NCI-H1694 treated with DMSO at 0.1 percent for 48 hours (cell line): Measurements from ENCODE around the gene GSE1.

Experiments
- DNase-seq: peaks from one replicate; lab custom pipeline; 2025; lab: John Stamatoyannopoulos, UW

The GSE1 gene

DNA sequence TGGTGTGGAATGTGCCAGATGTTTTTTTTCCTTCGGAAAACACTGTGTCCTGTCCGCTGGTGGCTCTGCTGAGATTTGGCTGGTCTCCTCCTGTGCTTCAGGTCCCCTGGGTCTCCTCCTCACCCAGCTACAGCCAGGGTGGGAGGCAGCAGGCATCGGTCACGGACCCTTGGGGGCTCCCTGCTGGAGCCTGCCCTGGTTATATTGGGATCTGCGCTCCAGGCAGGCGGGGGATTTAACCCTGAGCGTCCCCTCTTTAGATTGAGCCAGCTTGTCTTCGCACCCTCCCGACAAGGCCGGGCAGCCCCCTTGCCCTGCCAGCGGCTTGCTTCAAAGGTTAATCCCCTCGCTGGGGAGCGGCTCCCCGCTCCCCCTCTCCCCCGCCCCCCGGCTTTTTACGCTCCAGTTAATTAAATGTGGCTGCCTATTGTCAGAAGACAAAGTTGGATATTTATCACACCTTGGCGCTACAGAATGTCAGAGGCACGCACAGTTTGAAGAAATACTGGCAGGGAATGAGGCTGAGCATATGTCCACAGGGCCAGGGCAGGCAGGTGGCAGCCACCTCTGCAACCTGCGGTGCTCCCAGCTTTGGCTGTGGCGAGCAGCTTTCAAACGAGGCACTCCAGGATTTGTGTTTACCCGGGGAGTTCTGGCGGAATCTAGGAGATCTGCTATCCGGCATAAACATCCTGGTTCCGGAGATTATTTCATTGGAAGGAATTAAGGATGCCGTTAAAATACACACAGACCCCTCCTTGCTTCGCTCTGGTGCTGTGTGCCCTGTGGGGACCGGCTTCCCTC lies 38.2 kb upstream of the GSE1 start:
- DNase-seq, result peak; percentile 76

DNA sequence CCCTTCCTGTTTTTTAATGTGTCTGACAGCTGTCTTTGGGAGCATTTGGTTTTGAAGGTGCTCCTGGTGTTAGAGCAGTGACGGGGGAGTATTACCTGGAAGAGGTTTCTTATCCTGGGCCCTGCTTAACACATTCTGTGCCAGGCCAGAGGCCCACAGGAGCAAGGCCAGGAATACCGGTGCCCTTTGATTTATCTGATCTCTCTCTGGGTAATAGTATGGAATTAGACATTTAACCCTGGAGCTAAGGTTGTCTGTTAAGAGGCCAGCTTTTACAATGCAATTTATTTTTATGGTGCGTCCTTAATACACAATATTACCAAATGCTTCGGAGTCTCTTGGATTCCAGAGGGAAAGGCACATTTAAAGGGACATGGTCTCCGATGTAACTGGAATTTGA lies 37.2 kb upstream of the GSE1 start:
- DNase-seq, result no peak

DNA sequence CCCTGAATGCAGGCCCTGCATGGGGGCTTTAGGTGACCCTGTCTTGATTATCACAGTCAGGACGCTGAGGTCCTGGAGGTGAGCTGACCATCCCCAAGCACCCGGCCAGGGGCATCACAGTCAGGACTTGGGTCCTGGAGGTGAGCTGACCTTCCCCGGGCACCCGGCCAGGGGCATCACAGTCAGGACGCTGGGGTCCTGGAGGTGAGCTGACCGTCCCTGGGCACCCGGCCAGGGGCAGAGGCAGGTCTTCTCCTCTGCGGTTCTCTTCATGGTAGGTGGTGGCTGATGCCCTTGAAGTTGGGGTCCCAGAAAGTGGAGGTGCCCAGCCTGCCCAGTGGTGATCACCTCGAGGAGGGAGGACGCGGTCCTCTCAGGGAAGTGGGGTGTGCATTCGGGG lies 36.2 kb upstream of the GSE1 start:
- DNase-seq, result no peak

DNA sequence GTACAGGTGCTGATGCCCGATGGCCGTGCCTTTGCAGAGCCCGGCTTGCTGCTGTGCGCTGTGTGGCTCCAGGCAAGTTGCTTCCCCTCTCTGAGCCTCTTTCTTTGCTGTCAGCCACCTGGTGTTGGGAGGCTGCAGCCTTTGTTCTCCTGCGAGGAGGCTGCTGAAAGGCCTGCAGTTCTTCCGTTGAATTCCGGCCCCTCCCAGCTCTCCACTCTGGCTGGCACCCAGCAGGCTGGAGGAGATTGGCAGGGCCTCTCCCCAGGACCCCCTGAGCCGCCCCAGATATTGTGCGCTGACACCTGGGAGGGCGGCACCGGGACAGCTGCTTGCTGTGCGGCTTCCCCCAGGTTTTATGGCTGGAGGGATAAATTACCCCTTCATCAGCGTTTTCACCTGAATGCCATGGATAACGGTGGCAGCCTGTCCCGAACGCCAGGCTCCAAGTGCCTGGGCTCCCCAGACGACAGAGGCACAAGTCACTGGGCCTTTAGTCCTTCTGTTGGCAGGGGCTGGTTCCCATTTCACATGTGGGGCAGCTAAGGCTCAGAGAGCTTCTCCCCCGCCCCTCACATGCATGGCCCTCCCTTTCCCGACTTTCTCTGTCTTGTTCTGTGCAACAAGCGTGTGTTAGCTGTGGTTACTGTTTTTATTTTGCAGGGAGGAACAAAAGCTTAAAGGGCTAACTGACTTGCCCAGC lies 35.1 kb upstream of the GSE1 start:
- no peak for DNase-seq

DNA sequence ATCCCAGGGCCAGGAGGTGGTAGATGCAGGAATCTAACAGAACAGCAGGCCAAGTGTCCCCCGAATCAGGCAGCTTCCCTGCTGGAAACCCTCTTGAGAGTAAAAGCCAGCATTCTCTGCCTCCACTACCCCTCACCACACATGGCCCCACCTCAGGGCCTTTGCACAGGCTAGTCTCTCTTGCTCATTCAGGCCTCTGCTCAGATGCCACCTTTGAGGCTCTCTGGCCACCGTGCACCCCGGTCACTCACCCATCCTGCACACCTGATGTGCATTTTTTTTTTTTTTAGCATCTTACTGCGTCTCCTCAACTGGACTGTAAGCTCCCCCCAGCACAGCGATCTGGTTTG lies 34.5 kb upstream of the GSE1 start:
- DNase-seq, result no peak

DNA sequence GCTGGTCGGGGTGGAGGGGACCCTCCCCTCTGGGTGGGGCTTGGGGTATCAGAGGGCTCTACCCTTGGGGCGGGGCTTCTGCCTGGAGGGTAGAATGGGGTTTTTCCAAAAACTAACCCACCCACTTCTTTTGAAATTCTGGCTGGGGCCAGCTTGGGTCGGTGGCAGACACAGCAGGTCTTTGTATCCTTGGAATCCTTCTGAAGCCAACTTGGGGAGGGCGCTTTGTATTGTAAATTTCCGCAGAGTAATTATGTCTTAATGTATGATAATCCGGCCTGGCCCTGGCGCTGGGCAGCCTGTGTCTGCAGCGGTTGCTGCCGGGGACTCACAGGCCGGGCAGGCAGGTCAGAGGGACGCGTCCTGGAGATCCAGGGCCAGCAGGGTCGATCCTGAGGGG lies 33.9 kb upstream of the GSE1 start:
- no peak for DNase-seq

DNA sequence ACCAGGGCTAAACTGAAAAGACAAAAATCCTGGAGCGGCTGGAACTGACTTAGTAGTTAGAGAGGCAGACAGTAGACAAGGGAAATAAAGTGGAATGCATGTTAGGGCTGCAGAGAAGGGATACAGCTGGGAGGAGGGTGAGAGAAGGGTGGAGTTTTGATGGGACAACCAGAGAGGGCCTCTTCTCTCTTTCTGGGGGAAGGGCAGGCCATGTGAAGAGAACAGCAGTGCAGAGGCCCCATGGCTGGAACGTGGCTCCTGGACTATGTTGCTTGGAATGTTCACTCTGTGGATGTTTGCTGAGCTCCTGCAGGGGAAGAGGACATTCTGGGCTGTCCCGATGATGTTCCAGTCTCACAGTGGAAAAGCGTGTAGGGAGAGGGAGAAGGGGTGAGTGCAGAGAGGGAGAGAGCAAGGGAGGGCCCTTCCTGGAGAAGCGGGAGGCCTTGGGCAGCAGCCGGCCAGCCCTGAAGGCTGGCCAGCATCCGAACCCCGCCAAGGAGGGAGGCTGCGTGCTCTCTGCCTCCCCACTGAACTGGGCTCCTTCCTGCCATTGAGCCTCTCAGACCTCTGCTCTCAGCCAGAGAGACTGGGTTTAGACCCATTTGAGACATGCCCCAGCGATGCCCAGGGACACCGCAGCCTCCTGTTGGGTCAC lies 33.1 kb upstream of the GSE1 start:
- no peak for DNase-seq

DNA sequence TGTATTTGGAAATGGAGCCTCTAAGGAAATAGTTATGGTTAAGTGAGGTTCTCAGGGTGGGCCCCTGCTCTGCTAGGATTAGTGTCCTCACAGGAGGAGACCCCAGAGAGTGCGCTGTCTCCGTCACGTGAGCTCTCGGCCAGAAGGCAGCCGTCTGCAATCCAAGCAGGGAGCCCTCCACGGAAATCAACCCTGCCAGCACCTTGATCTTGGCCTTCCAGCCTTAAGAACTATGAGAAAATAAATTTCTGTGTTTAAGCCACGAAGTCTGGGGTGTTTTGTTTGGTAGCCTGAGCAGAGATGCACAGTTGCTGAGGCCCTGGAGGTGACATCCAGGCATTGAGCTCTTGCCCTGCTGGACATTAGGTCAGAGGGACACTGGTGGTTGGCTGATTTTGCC lies 32.4 kb upstream of the GSE1 start:
- no peak for DNase-seq

DNA sequence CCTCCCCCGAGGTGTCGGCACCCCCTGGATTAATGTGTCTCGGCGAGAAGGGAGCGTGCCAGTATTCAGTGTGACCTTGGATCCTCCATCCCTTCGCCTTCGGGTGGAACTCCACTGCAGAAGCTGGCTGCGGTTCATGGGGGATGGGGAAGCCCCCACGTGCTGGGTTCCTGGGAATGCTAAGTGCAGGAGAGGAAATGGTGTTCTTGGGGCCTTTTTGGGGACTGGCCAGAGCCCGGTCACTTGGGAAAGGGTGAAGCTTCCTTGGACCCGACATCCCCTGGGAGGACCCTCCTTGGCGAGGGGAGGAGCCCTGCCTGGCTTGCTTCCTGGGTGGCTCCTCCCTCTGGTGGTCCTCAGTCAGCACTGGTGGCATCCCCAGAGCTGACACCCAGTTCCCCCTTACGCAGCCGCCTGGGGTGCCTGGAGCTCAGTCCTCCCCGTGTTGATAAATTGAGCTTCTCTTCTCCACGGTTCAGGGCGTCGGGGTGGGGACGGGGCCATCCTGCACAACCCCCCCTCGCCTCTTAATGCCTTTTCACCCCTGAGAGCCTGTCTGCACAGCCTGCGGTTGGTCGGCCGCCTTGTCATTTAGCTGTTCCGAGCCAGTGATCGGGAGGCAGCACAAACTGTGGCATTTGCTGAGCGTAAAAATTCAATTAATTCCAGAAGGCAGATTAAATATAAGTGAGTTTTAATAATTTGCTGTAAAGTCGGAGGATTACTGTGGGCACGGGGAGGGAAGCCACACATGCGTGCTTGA lies 30.7 kb upstream of the GSE1 start:
- DNase-seq, result peak; percentile 70

DNA sequence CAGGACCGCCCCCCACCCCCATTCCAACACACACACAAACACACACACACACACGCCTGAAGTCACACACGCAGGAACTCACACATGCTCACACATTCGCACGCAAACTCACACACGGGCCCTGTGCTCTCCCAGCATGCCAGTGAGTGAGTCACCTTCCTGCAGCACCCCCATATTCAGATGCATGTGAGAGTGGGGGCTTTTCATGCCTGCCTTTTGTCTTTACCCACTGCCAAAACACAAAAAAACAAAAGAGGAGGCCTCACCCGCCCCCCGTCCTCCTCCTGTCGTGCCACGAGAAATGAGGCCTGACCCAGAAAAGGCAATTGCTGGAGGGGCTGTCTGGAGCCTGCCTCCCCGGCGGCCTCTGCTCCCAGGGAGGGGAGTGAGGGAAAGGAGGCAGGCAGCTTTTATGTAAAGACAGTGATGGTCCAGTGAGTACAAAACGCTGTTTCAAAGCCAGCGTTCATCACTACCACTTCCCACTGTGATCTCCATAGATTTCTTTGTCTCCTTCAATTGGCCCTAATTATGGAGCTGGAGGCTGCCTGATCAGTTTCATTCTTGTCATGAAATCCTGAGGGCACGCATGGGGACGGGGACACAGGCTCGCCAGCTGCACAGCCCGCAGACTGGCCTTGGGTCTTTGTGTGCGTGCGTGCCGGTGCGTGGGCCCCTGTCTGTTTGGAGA lies 29.5 kb upstream of the GSE1 start:
- DNase-seq, result no peak

DNA sequence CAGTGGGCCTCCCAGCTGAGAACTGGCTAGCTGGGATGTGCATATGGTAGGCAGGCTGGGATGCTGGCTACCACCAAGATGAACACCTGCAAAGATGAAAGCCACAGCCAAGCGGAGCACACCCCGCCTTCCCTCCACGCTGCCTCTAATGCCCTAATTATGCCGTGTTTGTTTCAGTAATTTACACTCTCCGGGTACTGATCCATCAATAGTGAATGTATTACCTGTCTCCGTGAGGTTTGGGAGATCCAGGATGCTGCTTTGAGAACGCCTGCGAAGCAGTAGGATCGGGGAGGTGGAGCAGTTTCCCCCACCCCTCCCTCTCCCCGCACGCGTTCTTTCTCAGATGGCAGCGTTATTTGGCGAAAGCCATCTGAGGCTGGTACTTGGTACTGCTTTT lies 28.9 kb upstream of the GSE1 start:
- peak; percentile 32 for DNase-seq

DNA sequence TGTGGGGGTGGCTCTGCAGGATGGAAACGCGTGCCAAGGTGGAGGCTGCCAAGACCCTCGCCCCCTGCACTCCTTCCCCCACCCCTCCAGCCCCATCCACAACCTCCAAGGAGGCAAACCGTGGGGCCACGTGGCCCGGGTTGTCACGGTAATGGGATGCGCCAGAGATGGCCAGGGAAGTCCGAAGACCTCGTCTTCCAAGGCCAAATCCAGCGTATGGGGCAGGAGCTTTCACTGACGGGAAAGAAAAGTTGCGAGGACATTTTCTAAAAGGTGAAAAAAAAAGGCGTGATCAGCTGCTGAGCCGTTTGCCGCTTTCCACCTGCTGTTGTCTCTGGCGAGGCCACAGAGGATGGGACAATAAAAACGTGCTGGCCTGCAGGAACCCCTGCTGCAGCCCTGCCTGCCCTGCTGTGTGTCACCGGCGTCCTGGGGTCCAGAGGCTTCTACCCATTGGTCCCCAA lies 28.3 kb upstream of the GSE1 start:
- DNase-seq, result no peak

DNA sequence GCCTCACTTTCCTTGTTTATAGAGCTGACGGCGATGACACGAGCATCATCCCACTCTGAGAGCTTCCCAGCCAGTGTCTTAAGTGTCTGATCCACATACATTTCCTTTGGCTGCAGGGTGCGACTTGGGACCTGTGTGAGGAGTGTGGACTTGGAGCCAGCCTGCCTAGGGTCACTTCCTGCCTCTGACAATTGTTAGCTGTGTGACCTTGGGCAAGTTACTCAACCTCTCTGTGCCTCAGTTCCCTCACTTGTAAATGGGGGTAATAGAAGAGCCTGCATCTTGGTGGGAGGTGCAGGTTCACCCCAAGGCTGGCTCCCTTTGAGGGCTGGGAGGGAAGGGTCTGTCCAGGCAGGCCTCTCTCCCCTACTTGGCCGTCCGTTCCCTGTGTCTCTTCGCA lies 27.4 kb upstream of the GSE1 start:
- DNase-seq, result no peak

DNA sequence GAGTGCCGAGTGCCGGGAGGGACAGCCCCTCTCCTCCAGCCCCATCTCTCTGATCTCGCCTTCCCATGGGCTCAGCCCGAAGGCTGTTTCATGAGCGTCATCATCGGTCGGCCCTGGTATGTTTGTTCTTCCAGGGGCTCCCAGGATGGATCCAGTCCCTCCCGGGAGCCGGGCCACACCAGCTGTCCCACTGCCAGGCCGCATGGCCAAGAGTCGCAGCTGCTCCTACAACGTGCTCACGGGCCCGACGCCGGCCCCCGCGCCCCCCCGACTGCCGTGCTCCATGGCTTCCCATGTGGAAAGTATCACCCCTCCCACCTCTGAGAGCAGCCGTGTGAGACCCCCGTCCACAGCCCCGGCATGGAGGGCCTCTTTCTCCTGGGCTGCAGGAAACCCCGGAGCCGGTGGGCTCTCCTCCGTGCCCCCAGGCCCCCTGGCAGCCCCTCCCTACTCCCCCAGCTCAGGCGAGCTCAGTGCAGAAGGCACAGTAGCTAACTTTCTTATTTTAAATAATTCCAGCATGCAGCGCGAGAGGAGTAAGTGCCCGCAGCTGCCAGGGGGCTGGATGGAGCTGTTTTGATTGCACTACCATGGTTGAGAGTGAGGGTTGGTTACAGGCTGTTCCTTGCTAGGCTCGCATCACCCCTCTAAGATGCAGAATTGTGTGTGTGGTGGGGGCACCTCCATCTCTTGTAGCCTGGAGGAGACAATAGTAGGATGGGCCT lies 26.6 kb upstream of the GSE1 start:
- peak; percentile 60 for DNase-seq

DNA sequence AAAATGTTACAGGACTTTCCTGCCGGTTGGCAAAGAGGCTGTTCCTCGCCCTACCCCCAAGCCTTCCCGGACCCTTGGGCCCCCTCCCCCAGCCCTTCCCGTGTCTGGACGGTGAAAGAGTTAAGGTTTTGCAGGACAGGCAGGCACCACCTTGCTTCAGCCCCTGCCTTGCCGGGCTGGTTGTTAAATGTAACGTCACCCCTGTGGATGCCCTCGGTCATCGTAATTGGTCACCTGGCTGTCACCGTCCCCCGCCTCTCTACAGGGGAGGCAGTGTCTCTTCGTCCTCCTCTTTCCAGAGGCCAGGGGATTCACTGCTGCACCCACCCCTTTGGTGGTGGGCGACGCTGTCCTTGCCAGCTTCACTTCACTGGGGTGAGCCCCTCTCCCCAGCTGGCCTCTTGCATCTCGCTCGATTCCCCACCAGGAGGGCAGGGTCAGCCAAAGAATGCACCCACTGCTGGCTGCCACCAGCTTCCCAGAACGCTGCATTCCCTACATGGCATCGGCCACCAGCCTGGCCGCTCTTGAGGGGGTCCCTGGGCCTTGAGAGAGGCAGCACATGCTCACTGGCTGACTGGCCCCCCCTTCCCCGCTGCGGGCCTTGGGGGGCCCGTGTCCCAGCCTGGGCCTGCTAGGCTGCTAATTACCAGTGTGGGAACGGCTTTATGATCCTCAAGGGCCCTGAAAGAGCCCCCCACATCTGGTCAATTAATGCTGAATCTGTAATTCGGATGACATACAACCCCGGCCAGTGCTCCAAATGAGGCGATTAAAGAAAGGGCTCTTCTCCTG lies 25.2 kb upstream of the GSE1 start:
- DNase-seq, result no peak

DNA sequence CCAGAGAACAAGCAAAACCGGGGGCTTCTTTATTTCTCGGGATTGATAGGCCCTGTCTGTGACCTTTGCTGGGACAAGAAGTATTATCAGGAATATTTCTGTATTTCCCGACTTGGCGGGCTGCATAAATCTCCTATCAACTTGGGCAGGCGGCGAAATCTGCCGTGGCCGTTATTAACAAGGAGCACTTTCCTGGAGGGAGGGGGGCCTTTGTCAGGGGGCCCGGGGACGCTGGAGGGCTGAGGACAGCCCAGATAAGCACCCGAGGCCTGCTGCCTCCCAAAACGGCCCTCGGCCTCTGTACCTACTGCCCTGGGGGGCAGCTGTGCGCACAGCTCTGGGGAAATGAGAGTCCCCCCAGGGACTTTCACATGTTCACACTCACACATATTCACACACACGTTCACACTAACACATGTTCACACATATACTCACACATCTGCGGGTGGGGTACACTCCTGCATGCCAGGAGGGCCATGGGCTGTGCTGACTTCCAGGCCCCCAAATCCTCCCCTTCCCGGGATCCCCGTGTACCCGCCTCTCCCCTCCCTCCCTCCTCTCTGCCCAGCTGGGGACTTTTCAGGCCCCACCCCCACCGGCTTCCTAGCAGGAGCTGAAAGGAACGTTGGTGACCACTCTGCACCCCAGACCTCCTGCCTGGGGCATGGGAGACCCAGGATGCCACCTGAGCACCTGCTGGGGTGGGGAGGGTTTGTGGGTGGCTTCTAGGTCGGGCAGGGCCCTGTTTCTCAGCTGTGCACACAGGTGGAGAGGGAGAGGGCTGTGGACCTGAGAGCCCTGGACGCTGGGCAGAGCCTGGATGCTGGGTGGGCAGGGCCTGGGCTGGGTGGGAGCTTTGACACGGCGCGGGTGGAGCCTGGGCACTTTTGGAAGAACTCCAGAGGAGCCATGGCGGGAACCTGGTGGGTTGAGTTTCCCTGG lies 24.3 kb upstream of the GSE1 start:
- DNase-seq, result no peak

DNA sequence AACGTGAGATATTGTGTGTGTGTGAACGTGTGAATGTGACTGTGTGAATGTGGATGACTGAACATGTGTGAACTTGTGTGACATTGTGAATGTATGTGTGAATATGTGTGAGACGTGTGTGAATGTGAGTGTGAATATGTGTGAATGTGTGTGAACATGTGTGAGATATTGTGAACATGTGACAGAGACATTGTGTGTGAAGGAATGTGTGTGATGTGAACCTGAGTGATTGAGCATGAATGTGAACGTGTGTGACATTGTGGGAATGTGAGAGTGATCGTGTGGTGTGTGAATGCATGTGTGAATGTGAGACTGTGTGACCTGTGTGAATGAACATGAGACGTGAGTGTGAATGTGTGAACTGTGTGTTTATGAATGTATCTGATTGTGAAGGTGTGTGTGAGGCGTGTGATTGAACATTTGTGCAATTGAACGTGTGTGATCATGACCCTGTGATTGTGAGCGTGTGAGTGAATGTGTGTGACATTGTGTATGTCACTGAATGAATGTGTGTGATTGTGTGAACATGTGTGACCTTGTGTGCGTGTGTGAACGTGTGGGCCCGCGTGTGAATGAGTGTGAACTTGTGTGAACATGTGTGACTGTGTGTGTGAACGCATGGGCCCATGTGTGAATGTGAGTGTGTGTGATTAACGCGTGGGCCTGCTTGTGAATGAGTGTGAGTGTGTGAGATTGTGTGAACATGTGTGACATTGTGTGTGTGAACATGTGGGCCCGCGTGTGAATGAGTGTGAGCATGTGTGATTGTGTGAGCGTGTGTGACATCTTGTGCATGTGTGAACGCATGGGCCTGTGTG lies 23.2 kb upstream of the GSE1 start:
- no peak for DNase-seq

DNA sequence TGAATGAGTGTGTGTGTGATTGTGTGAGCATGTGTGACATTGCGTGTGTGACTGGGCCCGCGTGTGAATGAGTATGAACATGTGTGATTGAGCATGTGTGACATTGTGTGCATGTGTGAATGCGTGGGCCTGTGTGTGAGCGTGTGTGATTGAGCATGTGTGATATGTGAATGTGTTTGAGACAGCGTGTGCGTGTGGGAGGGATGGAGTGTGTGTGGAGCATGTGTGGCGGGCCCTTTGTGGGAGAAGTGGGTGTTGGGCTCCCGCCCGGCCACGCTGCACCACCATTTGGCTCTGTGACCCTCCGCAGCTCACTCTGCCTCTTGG lies 22.7 kb upstream of the GSE1 start:
- no peak for DNase-seq

DNA sequence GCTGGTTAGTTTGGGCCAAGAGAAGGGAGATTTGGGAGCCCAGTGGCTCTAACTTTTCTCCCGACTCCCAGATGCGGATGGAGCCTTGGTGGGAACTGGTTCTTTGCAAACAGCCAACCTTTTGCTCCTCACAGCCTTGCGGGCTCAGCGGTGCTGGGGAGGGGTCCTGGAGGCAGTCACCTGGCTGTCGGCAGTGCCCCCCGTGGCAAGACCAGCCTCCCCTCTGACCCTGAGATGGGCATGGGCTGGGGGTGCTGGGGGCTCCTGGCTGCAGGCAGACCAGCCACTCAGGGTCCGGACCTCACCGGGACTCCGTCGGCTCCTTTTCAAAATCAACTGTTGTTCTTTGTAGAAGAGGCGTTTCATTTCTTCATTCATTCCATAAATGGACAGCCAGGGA lies 21.7 kb upstream of the GSE1 start:
- DNase-seq, result no peak
